HepG2 (cell line): Measurements from ENCODE around the gene SKIC2. TPM values are rescaled to one million over a fixed set of nuclear protein-coding genes. Genes with fewer than 3 reads are reported as not detected.

Experiments used
- BORCS8-MEF2B ChIP-seq: sonication (generic); formaldehyde crosslinking; IDR thresholded peaks from 2 replicates; pipeline ENCODE4 v1.8.0; 2022; ENCODE audit warnings: mild to moderate bottlenecking, missing genetic modification reagents
- DNMT3B ChIP-seq: conservative IDR thresholded peaks from 2 replicates; pipeline ENCODE4 v1.6.1; 2016; ENCODE audit warnings: missing biosample characterization, control low read depth
- HIC2 ChIP-seq: sonication (generic); formaldehyde crosslinking; IDR thresholded peaks from 2 replicates; pipeline ENCODE4 v1.9.0; 2022; ENCODE audit warnings: low read depth, missing genetic modification reagents
- JUND ChIP-seq: sonication (generic); formaldehyde crosslinking; IDR thresholded peaks from 2 replicates; pipeline ENCODE4 v1.8.0; 2022; ENCODE audit warnings: mild to moderate bottlenecking, missing genetic modification reagents
- KLF13 ChIP-seq: sonication (generic); formaldehyde crosslinking; IDR thresholded peaks from 2 replicates; pipeline ENCODE4 v1.4.0; 2020; ENCODE audit warnings: mild to moderate bottlenecking, missing genetic modification reagents
- MAF1 ChIP-seq: sonication (generic); formaldehyde crosslinking; IDR thresholded peaks from 2 replicates; pipeline ENCODE4 v1.5.0; 2020; ENCODE audit warnings: missing genetic modification reagents, borderline replicate concordance
- NFYB ChIP-seq: sonication (generic); formaldehyde crosslinking; IDR thresholded peaks from 2 replicates; pipeline ENCODE4 v1.4.0; 2020; ENCODE audit warnings: missing genetic modification reagents
- SMAD3 ChIP-seq: sonication (generic); formaldehyde crosslinking; IDR thresholded peaks from 2 replicates; pipeline ENCODE4 v1.4.0; 2020; ENCODE audit warnings: missing genetic modification reagents
- SMARCC2 ChIP-seq: fragments of 450-650 bp; IDR thresholded peaks from 2 replicates; pipeline ENCODE4 v1.6.1; 2017; ENCODE audit warnings: antibody characterized with exemption, mild to moderate bottlenecking
- SOX6 ChIP-seq, 2 experiments: fragments of 450-650 bp in 1 of 2; sonication (generic) in 1 of 2; formaldehyde crosslinking in 1 of 2; IDR thresholded peaks; 2 replicates each; pipeline versions ENCODE4 v1.4.0 to v1.6.1; 2017 to 2020; ENCODE audit warnings: antibody characterized with exemption in 1 of 2, mild to moderate bottlenecking in 1 of 2, missing genetic modification reagents in 1 of 2
- SP1 ChIP-seq, 2 experiments: fragments of 450-650 bp in 1 of 2; sonication (generic) in 1 of 2; formaldehyde crosslinking in 1 of 2; IDR thresholded peaks; 2 replicates each; pipeline versions ENCODE4 v1.4.0 to v1.6.1; 2016 to 2020; ENCODE audit warnings: missing genetic modification reagents in 1 of 2
- SPEN ChIP-seq: sonication (generic); formaldehyde crosslinking; IDR thresholded peaks from 2 replicates; pipeline ENCODE4 v1.5.1; 2020; ENCODE audit warnings: low read depth, mild to moderate bottlenecking, missing genetic modification reagents
- SUZ12 ChIP-seq: fragments of 150-350 bp; IDR thresholded peaks from 2 replicates; pipeline ENCODE4 v1.6.1; 2014; ENCODE audit warnings: low read depth, low read length
- TOE1 ChIP-seq: sonication (generic); formaldehyde crosslinking; IDR thresholded peaks from 2 replicates; pipeline ENCODE4 v1.4.0; 2020; ENCODE audit warnings: mild to moderate bottlenecking, missing genetic modification reagents
- TOPORS ChIP-seq: sonication (generic); formaldehyde crosslinking; IDR thresholded peaks from 2 replicates; pipeline ENCODE4 v1.8.0; 2023; ENCODE audit warnings: mild to moderate bottlenecking, missing genetic modification reagents
- TRIM24 ChIP-seq: sonication (generic); formaldehyde crosslinking; IDR thresholded peaks from 2 replicates; pipeline ENCODE4 v1.8.0; 2022; ENCODE audit warnings: mild to moderate bottlenecking, missing genetic modification reagents
- XRCC5 ChIP-seq: fragments of 200-400 bp; formaldehyde crosslinking; optimal IDR thresholded peaks from 2 replicates; pipeline ENCODE3; 2017; ENCODE audit warnings: mild to moderate bottlenecking, low read length
- ZBTB10 ChIP-seq: sonication (generic); formaldehyde crosslinking; IDR thresholded peaks from 2 replicates; pipeline ENCODE4 v1.4.0; 2020; ENCODE audit warnings: missing genetic modification reagents, borderline replicate concordance
- ZBTB37 ChIP-seq: sonication (generic); formaldehyde crosslinking; IDR thresholded peaks from 2 replicates; pipeline ENCODE4 v1.4.0; 2020; ENCODE audit warnings: mild to moderate bottlenecking, missing genetic modification reagents
- ZNF234 ChIP-seq: sonication (generic); formaldehyde crosslinking; conservative IDR thresholded peaks from 2 replicates; pipeline ENCODE4 v1.5.1; 2020; ENCODE audit warnings: mild to moderate bottlenecking, missing genetic modification reagents
- ZNF335 ChIP-seq: sonication (generic); formaldehyde crosslinking; IDR thresholded peaks from 2 replicates; pipeline ENCODE4 v1.4.0; 2020; ENCODE audit warnings: missing genetic modification reagents
- ZNF354B ChIP-seq: sonication (generic); formaldehyde crosslinking; IDR thresholded peaks from 2 replicates; pipeline ENCODE4 v1.8.0; 2022; ENCODE audit warnings: mild to moderate bottlenecking, missing genetic modification reagents
- ZNF607 ChIP-seq: sonication (generic); formaldehyde crosslinking; IDR thresholded peaks from 2 replicates; pipeline ENCODE4 v1.5.1; 2020; ENCODE audit warnings: missing genetic modification reagents, mild to moderate bottlenecking, borderline replicate concordance
- ZNF720 ChIP-seq: sonication (generic); formaldehyde crosslinking; IDR thresholded peaks from 2 replicates; pipeline ENCODE4 v1.4.0; 2020; ENCODE audit warnings: missing genetic modification reagents
- polyA plus RNA-seq, 8 experiments: library from polyadenylated mRNA; depleted of rRNA in 3 of 8; stranded (reverse) in 7 of 8; unstranded in 1 of 8; fragments of >200 nt; fragmentation: Illumina TruSeq in 4 of 8; extraction: Trizol in 4 of 8; gene quantifications; 2 replicates each; pipeline versions ENCODE4 v1.2.1 to v1.2.3, GENCODE V29; 2011 to 2016; ENCODE audit warnings: low read depth in 4 of 8, missing spikeins in 1 of 8, mixed read lengths in 1 of 8; ENCODE audit not compliant: insufficient read depth in 1 of 8
- total RNA-seq, 5 experiments: library from RNA; depleted of rRNA; stranded (reverse); fragments of >200 nt; fragmentation: Illumina TruSeq; extraction: Trizol; gene quantifications; 2 replicates each; pipeline ENCODE4 v1.2.3, GENCODE V29; 2016; ENCODE audit warnings: low read depth in 1 of 5

Gene SKIC2
- total and polyA plus RNA-seq, 2 of the 13 experiments (the other 11 are each of a cell fraction or from before 2014, with no cell fraction given): 67.1 to 68.4 TPM

GRCh38 chr6:31958741-31959739 lies at the start of gene SKIC2, which contains the start of gene NELFE (continued):
- TF ChIP-seq ZBTB10 (CRISPR knock-in tag) (peak; percentile 69; the same call in 1 of the 2 replicates), BORCS8-MEF2B (CRISPR knock-in tag) (no peak; the same call in 1 of the 2 replicates), XRCC5 (peak; percentile 89), SOX6 (IDR thresholded peaks at IDR 0.05) (no peak), SOX6 (CRISPR knock-in tag; IDR thresholded peaks at IDR 0.05) (peak; percentile 83), TOE1 (CRISPR knock-in tag) (peak; percentile 57; the same call in 1 of the 2 replicates), DNMT3B (peak; percentile 85), JUND (CRISPR knock-in tag) (peak; percentile 37; the same call in 1 of the 2 replicates), HIC2 (peak; percentile 44; the same call in 1 of the 2 replicates), ZBTB37 (CRISPR knock-in tag) (no peak), NFYB (peak; percentile 69), SUZ12 (no peak), TRIM24 (no peak), ZNF720 (CRISPR knock-in tag) (no peak), SP1 (IDR thresholded peaks at IDR 0.05) (peak; percentile 75), SP1 (CRISPR knock-in tag; IDR thresholded peaks at IDR 0.05) (peak; percentile 100), SPEN (CRISPR knock-in tag) (peak; percentile 99), ZNF354B (no peak), KLF13 (CRISPR knock-in tag) (no peak), MAF1 (CRISPR knock-in tag) (0 out of 2 replicates have a peak, but pooled peaks have one; percentile 65), TOPORS (CRISPR knock-in tag) (no peak; the same call in 1 of the 2 replicates), ZNF335 (CRISPR knock-in tag) (peak; percentile 96), ZNF607 (CRISPR knock-in tag) (peak; percentile 23; the same call in 1 of the 2 replicates), SMAD3 (CRISPR knock-in tag) (peak; percentile 91; the same call in 1 of the 2 replicates), ZNF234 (0 out of 2 replicates have a peak, but pooled peaks have one; percentile 33), SMARCC2 (no peak)
